GM19099 (cell line): ENCODE results near the gene PDE4C.

Source experiments
- POLR2A ChIP-seq: IDR thresholded peaks from 3 replicates; pipeline ENCODE4 v1.6.1; 2011; ENCODE audit warnings: low read depth; ENCODE audit not compliant: insufficient read length; ENCODE audit errors: extremely low read depth

PDE4C gene

DNA sequence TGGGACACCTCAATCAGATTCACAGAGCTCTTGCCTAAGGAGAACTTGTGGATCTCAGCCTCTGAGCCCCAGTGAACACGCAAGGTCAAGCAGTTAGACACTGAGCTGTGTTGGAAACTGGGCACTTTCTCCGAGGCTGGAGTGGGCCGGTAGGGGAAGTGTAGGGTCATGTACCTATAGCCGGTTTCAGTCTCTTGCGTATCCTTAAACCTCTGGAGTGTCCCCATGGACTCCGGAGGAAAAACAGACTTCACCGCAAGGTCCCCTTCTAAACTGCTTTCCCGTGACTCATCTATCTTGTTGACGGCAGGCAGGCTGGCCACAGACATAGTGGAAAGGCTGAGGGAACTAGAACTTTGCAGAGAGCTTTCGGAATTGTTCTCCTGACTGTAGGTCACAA, 36.7 kb upstream of the PDE4C start:
- no peak for TF ChIP-seq POLR2A

DNA sequence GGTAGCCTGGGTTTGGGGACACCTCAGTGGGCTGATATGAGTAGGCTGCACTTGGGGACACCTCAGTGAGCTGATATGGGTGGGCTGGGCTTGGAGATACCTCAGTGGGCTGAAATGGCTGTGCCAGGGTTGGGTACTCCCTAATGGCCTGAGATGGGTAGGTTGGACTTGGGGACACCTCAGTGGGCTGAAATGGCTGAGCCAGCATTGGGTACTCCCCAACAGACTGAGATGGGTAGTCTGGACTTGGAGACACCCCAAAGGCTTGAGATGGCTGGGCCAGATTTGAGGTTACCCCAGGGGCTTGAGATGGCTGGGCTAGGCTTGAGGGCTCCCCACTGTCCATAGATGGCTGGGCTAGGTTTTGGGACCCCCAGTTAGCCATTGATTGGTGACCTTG, 35.9 kb upstream of the PDE4C start:
- TF ChIP-seq POLR2A = no peak

DNA sequence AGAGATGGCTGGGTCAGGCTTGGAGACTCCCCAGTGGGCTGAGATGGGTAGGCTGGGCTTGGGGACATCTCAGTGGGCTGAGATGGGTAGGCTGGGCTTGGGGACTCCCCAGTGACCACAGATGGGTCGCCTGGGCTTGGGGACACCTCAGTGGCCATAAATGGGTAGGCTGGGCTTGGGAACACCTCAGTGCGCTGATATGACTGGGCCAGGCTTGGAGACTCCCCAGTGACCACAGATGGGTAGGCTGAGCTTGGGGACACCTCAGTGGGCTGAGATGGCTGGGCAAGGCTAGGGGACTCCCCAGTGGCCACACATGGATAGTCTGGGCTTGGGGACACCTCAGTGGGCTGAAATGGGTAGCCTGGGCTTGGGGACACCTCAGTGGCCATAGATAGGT, 35.2 kb upstream of the PDE4C start:
- TF ChIP-seq POLR2A = no peak

DNA sequence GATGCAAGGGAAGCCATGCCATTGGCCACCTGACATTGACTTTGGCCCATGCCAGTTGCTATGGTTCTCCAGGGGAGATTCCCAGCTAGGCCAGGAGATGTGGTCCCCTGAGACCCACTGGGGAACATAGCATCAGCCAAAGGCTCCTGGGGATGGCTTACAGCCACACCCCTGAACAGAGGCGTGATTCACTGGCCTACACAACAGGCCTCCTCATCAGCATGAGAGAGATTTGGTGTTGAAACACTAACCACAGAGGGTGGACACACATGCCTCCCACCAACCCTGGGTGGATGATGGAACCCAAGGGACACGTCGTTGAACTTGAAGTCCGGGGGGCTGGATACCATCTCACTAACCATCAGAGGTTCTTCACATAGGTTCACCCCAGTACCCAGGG, 33.7 kb upstream of the PDE4C start:
- TF ChIP-seq POLR2A = no peak

DNA sequence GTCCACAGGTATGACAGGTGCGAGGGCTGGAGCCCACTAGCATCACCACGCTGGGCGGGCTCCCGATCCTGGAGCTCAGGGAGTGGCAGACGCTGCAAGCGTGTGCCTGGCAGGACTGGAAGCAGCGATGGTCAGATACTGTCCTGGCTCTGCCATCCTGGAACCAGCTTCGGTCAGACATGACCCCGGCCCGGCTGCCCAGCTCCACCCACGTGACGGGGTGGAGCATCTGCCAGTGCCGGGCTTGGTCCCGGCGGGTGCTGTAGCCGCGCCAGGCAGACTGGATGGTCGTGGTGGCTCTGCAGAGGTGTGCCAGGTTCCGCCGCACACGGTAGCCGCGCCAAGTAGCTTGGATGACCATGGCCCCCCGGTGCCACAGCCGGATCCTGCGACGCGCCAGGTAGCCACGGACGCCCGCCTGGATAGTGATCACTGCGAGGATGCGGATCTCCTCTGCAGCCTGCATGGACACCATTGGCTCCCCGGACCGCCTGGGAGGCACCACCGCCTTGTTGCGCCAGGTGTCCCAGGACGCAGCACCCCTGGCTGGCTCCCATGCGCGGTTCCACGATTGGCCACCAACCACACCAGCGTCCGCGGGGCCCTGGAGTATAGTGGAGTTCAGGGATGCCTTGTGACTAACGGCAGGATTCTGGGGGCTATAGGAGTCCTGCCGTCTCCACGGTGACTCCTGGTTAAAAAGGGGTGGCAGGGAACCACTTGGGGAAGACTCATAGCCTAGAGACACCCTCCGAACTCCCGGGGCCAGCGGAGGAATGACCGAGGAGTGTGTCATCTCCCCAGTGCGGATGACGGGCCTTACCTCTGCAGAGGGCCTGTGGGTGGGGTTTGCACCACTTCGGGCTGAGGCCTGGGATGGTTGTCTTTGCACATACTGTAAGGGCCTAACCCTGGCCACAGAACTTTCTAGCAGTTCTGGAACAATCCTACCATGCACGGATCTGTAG, 31.5 kb upstream of the PDE4C start:
- no peak for TF ChIP-seq POLR2A

DNA sequence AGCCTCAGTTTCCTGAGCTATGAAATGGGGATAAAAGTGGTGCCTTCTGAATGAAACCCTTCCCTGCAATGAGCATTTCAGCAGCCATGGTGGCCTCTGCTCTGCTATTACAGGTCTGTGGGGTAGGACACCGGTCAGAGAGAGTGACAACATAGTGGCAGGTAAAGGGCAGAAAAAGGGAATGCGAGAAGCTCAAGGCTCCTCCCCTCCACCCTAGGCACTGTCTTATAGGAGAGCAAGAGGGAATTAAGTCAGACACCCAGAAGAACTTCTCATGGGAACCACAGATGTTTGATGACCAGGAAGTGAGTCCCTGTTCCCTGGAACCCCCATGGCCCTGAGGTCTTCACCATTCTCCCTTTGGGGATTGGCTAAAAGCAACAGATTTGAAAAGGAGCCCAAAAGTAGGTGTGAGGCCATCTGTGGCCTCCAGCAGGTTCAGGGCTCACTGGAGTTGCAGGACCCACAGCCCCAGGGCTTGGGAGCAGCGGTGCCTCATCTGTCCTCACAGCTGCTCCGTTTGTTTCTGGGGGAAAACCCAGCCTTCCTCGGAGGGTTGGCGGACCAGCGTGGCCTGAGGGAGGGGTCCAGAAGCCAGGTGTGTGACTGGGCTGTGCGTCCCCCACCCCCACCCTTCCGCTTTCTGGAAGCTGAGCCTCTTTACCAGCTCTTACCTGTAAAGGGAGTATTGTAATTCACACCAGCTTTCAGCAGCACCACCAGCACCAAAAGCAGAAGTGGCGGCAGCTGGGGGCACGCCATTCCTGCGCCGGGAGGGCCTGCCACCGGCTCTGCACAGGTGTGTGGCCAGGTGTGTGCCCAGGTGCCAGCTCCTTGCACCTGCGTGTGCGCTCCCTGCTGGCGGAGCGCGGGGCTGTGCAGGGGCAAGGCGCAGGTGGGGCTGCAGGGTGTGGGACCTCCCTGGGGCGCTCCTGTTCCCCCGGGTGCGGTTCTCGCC, 28.6 kb upstream of the PDE4C start:
- no peak for TF ChIP-seq POLR2A

DNA sequence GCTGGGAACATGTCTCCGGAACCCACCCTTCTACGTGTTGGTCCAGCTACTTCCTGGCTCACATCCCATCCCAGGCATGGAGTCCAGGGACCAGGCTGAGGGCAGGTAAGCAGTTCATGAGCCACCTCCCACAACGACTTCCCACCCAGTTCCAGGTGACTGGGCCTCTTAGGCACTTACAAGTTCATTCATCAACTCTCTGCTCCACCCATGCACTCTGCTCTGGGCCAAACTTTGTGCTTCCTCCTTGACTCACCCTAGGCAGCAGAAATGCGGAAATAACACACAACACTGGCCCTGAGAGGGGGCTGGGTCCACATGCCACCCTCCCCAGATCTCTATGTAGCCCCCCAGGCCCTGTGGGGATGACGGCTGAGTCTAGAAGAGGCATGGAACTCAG, 27.5 kb upstream of the PDE4C start:
- TF ChIP-seq POLR2A = no peak

DNA sequence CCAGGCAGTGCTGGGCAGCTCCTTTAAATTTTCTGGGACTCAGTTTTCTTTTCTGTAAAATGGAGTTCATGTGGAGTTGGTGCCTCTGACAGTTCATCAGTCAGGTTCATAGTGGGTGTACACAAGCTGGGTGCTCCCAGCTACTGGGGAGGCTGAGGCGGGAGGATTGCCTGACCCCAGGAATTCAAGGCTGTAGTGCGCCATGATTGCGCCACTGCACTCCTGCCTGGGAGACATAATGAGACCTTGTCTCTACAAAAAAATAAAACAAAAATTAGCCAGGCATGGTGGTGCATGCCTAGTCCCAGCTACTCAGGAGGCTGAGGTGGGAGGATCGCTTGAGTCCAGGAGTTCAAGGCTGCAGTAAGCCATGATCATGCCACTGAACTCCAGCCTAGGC, 26.9 kb upstream of the PDE4C start:
- TF ChIP-seq POLR2A = no peak

DNA sequence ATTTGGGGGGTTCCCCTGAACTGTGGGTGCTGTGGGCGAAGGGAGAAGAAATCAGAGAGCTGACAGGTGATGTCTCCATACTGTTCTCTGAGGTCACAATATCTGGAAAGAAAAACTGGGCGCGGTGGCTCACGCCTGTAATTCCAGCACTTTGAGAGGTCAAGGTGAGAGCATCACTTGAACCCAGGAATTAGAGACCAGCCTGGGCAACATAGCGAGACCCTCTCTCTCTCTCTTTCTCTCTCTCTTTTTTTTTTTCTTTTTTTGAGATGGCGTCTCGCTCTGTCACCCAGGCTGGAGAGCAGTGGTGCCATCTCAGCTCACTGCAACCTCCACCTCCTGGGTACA, 26.1 kb upstream of the PDE4C start:
- TF ChIP-seq POLR2A = no peak

DNA sequence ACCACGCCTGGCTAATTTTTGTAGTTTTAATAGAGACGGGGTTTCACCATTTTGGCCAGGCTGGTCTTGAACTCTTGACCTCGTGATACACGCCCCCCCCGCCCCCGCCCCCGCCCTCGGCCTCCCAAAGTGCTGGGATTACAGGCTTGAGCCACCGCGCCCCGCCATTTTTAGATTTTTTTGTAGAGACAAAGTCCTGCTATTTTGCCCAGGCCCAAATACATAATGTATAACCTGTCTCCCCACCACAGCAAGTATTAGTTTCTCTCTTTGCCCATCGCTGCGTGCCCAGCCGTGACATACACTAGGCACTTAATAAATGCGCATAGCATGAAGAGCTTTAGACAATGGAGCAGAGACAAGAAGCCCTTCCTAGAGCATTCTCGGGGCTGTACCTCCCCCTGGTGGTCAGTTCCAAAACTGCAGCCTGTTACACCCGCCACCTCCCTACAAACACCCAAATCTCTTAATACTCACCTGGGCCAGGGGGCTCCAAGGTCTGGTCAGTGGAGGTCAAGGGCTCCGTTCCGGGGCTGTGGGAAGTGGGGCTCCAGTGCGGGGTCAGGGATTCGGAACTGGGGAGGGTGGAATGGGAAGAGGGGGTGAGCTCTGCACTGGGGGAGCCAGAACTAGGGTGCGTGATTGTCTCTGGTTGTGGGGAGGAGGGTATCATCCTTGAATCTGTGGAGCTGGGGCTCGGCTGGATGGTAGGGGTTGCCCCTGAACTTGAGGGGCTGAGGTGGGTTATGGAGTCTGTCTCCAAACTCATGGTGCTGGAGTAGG, 25.5 kb upstream of the PDE4C start:
- no peak for TF ChIP-seq POLR2A

DNA sequence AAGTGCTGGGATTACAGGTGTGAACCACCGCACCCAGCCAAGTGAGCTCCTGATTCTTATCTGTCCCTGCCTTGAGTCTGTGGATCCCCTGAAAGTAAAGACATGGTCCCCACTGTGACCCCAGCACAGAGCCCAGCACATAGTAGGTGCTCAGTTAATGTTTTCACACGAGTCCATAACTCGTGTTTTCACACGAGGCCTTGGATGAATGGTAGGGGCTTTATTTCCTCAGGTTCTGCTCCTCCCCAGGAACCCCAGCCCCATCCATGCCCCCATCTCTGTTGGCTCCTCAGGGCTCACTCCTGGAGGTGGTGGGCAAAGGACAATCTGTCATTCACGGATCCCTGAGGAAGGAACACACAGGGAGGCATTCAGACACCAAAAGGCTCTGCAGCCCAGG, 23.6 kb upstream of the PDE4C start:
- no peak for TF ChIP-seq POLR2A

DNA sequence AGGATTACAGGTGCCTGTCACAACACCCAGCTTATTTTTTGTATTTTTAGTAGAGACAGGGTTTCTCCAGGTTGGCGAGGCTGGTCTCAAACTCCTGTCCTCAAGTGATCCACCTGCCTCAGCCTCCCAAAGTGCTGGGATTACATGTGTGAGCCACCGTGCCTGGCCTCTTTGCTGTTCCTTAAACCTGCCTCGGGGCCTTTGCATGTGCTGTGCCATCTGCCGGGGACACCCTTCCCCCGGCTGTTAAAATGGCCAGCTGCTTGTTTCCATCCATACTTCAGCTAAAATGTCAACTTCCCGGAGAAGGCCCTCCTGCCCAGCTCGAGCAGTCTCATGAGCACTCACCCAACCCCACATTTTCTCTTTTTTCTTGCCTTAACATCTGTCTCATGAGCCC, 19.1 kb upstream of the PDE4C start:
- no peak for TF ChIP-seq POLR2A

DNA sequence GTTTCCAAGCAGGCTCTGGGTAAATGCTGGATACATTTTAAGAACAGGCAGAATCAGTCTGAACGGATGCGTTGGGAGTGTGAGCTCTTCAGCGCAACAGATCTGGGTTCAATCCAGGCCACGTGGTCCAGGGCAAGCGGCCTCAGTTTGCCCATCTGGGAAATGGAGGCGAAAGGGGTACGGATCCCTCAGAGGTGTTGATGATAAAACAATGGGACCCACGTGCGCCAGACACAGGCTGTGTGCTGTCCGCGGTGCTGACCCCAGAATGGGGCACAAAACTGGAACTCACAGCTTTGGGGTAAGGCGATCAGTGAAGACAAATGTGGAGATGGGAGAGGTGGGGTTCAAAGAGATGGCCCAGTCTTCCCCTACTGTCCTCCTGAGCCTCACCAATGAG, 13.1 kb upstream of the PDE4C start:
- TF ChIP-seq POLR2A = no peak

DNA sequence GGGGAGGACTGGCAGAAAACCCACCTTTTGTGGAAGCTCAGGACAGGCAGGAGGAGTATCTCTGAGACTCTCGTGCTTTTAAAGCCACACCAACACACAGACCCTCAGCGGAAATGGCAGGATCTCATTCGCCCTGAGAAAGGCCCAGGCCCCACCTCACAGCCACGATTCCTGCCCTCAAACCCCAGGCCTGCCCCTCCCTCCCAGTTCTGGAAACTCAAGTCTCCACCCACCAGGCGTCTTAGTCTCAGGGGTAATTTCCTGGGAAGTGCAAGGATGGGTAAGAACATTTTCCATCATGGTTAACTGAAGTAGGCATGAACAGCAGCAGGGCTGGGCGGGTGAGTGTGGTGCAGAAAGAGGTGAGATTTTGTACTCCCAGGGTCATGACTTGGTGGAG, 8.0 kb upstream of the PDE4C start:
- no peak for TF ChIP-seq POLR2A

DNA sequence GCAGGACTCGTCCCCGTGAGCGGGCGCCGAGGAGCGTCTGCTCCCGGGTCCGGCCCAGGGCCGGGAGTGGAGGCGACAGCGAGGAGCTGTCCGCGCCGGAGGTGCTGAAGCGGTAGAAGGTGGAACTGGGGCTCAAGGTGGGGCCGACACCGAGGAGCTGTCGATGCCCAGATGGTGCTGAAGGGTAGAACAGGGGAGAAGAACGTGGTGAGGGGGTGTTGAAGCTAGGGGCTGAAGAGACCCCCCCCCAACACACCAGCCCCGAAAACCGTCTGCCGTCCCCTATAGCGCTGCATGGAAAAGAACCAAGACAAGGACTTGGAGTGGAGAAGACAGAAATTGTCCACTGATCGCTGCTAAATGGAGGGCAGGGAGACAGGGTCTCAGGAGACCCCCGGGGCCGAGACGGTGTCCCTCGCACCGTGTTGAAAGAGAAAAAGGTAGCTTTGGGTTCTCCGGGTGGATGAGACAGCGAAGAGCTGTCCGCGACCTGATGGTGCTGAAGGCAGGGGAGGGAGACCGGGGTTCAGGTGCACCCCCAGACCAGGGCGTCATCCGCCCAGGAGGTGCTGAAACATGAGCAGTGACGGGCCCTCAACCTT, 7.1 kb upstream of the PDE4C start:
- TF ChIP-seq POLR2A = no peak

DNA sequence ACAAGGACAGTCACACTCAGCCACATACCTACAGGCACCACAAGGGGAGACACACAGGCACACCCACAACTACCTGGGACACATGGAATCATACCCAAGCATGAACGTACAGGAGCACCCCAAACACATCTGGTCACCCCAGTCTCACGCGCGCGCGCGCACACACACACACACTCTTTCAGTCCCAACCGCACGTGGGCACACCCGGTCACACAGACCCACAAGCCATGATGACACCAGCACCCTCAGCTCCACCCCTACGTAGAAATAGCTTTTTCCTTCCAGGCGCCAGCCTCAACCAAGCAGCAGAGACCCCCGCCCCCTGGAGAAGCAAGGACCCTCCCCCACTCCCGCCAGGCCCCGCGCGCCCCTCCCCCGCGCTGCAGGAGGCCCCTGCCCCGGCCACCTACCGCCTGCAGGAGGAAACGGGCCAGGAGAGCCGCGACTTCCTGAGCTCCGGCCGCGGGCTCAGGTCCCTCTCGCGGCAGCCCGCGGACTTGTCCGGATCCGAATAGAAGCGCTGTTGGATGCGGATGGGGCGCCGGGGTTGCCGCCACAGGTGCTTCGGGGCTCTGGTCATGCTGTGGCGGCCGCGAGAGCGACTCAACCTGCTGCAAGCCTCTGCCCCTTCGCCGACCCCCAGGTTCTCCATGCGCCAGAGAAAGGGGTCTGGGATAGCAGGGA, 6.4 kb upstream of the PDE4C start:
- no peak for TF ChIP-seq POLR2A
